CD4-positive, alpha-beta T cell (primary cell): ENCODE data around the gene CARD6. TPM values are rescaled to one million over a fixed set of nuclear protein-coding genes. Genes with fewer than 3 reads are reported as not detected.
"Not testable (repeated sequence)": the region's sequence is repeated elsewhere in the genome, so short reads cannot be mapped to it uniquely, and the experiment has no call there.

ENCODE experiments used
- ATAC-seq: fragments of 200-7000 bp; cut with Tn5 transposase; one replicate; pipeline ENCODE4 v1.10.0; 2022; ENCODE audit warnings: mild to moderate bottlenecking; ENCODE audit not compliant: poor library complexity
- CTCF ChIA-PET: fragments of 350-600 bp; sonication (Branson Sonifier 250); formaldehyde crosslinking; loops from one replicate; lab custom pipeline; 2021; ENCODE audit warnings: antibody characterized with exemption, inconsistent platforms; lab: Charles Lee
- POLR2A ChIA-PET: fragments of 350-600 bp; sonication (Branson Sonifier 250); formaldehyde crosslinking; loops from one replicate; lab custom pipeline; 2021; ENCODE audit warnings: antibody characterized with exemption, inconsistent platforms; lab: Charles Lee
- DNase-seq, 14 experiments: peaks; one replicate each; pipeline ENCODE4 v3.0.0-alpha.2; 2013 to 2020; ENCODE audit warnings: mixed read lengths in 2 of 14
- H3K27ac ChIP-seq, 2 donors: one replicate each; pipeline versions ENCODE4 v1.5.1 to v1.7.0; 2013; ENCODE audit warnings: low read length in 2 of 2, low read depth in 1 of 2, mild to moderate bottlenecking in 1 of 2
- H3K27me3 ChIP-seq, 2 experiments: 1 replicate in 1 of 2; 2 replicates in 1 of 2; pipeline versions ENCODE4 v1.6.1 to v1.7.0; 2013; ENCODE audit warnings: low read length in 2 of 2, control low read depth in 1 of 2, mild to moderate bottlenecking in 1 of 2, moderate library complexity in 1 of 2; ENCODE audit not compliant: insufficient read depth in 2 of 2, control insufficient read depth in 1 of 2
- H3K36me3 ChIP-seq: one replicate; pipeline ENCODE4 v1.6.1; 2013; ENCODE audit warnings: low read length, control low read depth; ENCODE audit not compliant: insufficient read depth
- H3K4me1 ChIP-seq: one replicate; pipeline ENCODE4 v1.6.1; 2013; ENCODE audit warnings: low read length, control low read depth; ENCODE audit not compliant: insufficient read depth
- H3K4me3 ChIP-seq: one replicate; pipeline ENCODE4 v1.5.1; 2013; ENCODE audit warnings: mild to moderate bottlenecking, low read length, moderate library complexity
- H3K9me3 ChIP-seq, 2 experiments: 1 replicate in 1 of 2; 2 replicates in 1 of 2; pipeline versions ENCODE4 v1.6.1 to v1.7.0; 2013; ENCODE audit warnings: low read length in 2 of 2, mild to moderate bottlenecking in 2 of 2, control low read depth in 1 of 2, moderate library complexity in 1 of 2; ENCODE audit not compliant: control insufficient read depth in 1 of 2, insufficient read depth in 1 of 2
- H3K27ac Mint-ChIP-seq: one replicate; pipeline ENCODE4 v1.8.0; 2020; ENCODE audit warnings: mixed read lengths
- H3K27me3 Mint-ChIP-seq: one replicate; pipeline ENCODE4 v1.8.0; 2021; ENCODE audit warnings: mixed read lengths
- H3K36me3 Mint-ChIP-seq: one replicate; pipeline ENCODE4 v1.8.0; 2021; ENCODE audit warnings: low read depth, mixed read lengths
- H3K4me1 Mint-ChIP-seq: one replicate; pipeline ENCODE4 v1.8.0; 2021; ENCODE audit warnings: low read depth, mixed read lengths
- H3K4me3 Mint-ChIP-seq: one replicate; pipeline ENCODE4 v1.8.0; 2020; ENCODE audit warnings: mild to moderate bottlenecking, mixed read lengths
- H3K9me3 Mint-ChIP-seq: one replicate; pipeline ENCODE4 v1.8.0; 2020; ENCODE audit warnings: mixed read lengths
- CTCF ChIP-seq: fragments of 200-600 bp; IDR thresholded peaks from one replicate; pipeline ENCODE4 v1.8.0; 2022; ENCODE audit warnings: antibody characterized with exemption, mild to moderate bottlenecking
- intact Hi-C, 2 experiments: fragments of 100-400 bp; cut with DNase I in 1 of 2; cut with micrococcal nuclease in 1 of 2; formaldehyde crosslinking; loops; one replicate each; pipeline versions ENCODE4 v1.15.1 to v1.9.0; 2023 to 2025; cut with DNase I, micrococcal nuclease
- polyA plus RNA-seq, 2 donors: library from polyadenylated mRNA; unstranded; fragments of 120-200 nt; gene quantifications; one replicate each; pipeline ENCODE4 v1.2.1, GENCODE V29; 2013
- total RNA-seq, 174 experiments: library from RNA in 2 of 174; stranded (reverse) in 2 of 174; gene quantifications; one replicate each; pipeline ENCODE4 v1.2.3 and lab custom pipeline; 2021 to 2026

CARD6 gene
- total RNA-seq (under 1 TPM; 0.16 to 0.53 TPM), total RNA-seq (lab: John Stamatoyannopoulos, UW) (1.5 to 23.7 (median 6.0) reads per million in 172 experiments)
- 4.7 TPM for polyA plus RNA-seq (2013, experiment 1 of 2)
- polyA plus RNA-seq (2013, experiment 2 of 2), result 3.8 TPM

- peak; percentile 28 for ATAC-seq
- CTCF ChIA-PET, result interaction anchor here (0.9 to 1.4 kb wide), 2 partner anchors 9 to 10 kb away, joined by 3 read pairs; no protein-coding TSS in a partner anchor
Measured at GRCh38 chr5:40841068-40841805, at the start of gene CARD6. TSS of gene CARD6 (plus strand) at chr5:40841367. CDS start at chr5:40841383, 16 bp downstream.

GRCh38 chr5:40791715-40792139, 49.4 kb upstream of the CARD6 start:
- Mint-ChIP-seq H3K9me3 (peaks cover 3% of the 10 kb centered on the region), H3K4me3 (no peak overlapping the region), H3K36me3 (peaks cover 52% of the 10 kb centered on the region), H3K4me1 (peaks cover 85% of the 10 kb centered on the region), H3K27ac (no peak overlapping the region), H3K27me3 (no peaks in the 10 kb centered on the region)
- Histone ChIP-seq H3K4me3 (no peak overlapping the region), H3K27ac (no peak overlapping the region), H3K4me1 (peaks cover 23% of the 10 kb centered on the region), H3K9me3 (peaks cover 0 to 5% of the 10 kb centered on the region in 2 experiments), H3K27me3 (no peaks in the 10 kb centered on the region), H3K36me3 (peaks cover 10% of the 10 kb centered on the region)
- no peak for DNase-seq
- no peak for TF ChIP-seq CTCF
- ChIA-PET POLR2A (no interaction called here), CTCF (no interaction called here)
- intact Hi-C loops, result no loop called here
- ATAC-seq, result no peak

More at GRCh38 chr5:40841068-40841805, at the start of gene CARD6:
- H3K4me3 Mint-ChIP-seq, result peak within 1 kb of the TSS; percentile 93
- H3K27ac Mint-ChIP-seq, result peak within 1 kb of the TSS; percentile 65
- peak in 3 of 14 experiments; percentile 34 to 45 (median 36) for DNase-seq
- Histone ChIP-seq H3K27me3 (peaks cover 0 to 8% of the 10 kb centered on the region in 2 experiments), H3K36me3 (no peaks in the 10 kb centered on the region), H3K4me1 (peaks cover 18% of the 10 kb centered on the region), H3K9me3 (no peaks in the 10 kb centered on the region), H3K27ac (peak within 1 kb of the TSS in 1 of 2 donors; percentile 31), H3K4me3 (peak within 1 kb of the TSS; percentile 56)
- POLR2A ChIA-PET, result interaction anchor here (0.7 to 1.7 kb wide), 3 partner anchors 43 to 1084 kb away, joined by 3 to 7 read pairs (median 3); partner anchors contain the start of genes FBXO4 and PRKAA1
- peaks cover 5% of the 10 kb centered on the region for H3K27me3 Mint-ChIP-seq
- no peak for TF ChIP-seq CTCF
- peaks cover 25% of the 10 kb centered on the region for H3K4me1 Mint-ChIP-seq
- H3K36me3 Mint-ChIP-seq, result peaks cover 5% of the 10 kb centered on the region
- intact Hi-C loops, result no loop called here
- no peaks in the 10 kb centered on the region for H3K9me3 Mint-ChIP-seq

DNA sequence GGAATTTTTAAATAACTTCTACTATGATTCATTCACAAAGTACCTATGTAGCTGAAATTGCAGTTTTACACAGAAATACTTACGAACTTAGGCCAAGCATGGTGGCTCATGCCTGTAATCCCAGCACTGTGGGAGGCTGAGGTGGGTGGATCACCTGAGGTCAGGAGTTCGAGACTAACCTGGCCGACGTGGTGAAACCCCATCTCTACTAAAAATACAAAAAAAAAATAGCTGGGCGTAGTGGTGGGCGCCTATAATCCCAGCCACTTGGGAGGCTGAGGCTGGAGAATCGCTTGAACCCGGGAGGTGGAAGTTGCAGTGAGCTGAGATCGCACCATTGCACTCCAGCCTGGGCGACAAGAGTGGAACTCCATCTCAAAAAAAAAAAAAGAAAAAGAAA, 48.5 kb upstream of the CARD6 start:
- POLR2A ChIA-PET, H3K27ac Mint-ChIP-seq, H3K27ac ChIP-seq, ATAC-seq, intact Hi-C loops, H3K36me3 ChIP-seq, CTCF ChIA-PET, H3K27me3 ChIP-seq, H3K4me3 ChIP-seq, DNase-seq, H3K4me3 Mint-ChIP-seq, H3K9me3 Mint-ChIP-seq, H3K27me3 Mint-ChIP-seq, H3K9me3 ChIP-seq: not testable (repeated sequence)
- Mint-ChIP-seq H3K36me3 (peaks cover 54% of the 10 kb centered on the region), H3K4me1 (peaks cover 86% of the 10 kb centered on the region)
- H3K4me1 ChIP-seq, result peaks cover 22% of the 10 kb centered on the region

GRCh38 chr5:40794340-40794739, 46.8 kb upstream of the CARD6 start:
- H3K27ac ChIP-seq, H3K27ac Mint-ChIP-seq, intact Hi-C loops, H3K9me3 Mint-ChIP-seq, H3K27me3 ChIP-seq, H3K27me3 Mint-ChIP-seq, H3K4me3 ChIP-seq, ATAC-seq, H3K36me3 ChIP-seq, H3K9me3 ChIP-seq, CTCF ChIA-PET, DNase-seq, POLR2A ChIA-PET: not testable (repeated sequence)
- H3K4me1 Mint-ChIP-seq, result peaks cover 78% of the 10 kb centered on the region
- peaks cover 38% of the 10 kb centered on the region for H3K36me3 Mint-ChIP-seq
- peaks cover 23% of the 10 kb centered on the region for H3K4me1 ChIP-seq
- H3K4me3 Mint-ChIP-seq, result peak overlapping the region; percentile 15

DNA sequence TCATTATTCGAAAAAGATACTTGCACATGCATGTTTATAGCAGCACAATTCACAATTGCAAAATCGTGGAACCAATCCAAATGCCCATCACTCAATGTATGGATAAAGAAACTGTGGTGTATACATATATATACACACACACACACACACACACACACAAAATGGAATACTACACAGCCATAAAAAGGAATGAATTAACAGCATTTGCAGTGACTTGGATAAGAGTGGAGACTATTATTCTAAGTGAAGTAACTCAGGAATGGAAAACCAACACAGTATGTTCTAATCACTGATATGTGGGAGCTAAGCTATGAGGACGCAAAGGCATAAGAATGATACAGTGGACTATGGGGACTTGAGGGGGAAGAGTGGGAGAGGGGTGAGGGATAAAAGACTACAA, 46.3 kb upstream of the CARD6 start:
- H3K36me3 Mint-ChIP-seq, result peaks cover 35% of the 10 kb centered on the region
- H3K27me3 Mint-ChIP-seq, H3K9me3 Mint-ChIP-seq, POLR2A ChIA-PET, H3K27ac ChIP-seq, intact Hi-C loops, CTCF ChIA-PET, DNase-seq, H3K36me3 ChIP-seq, H3K27me3 ChIP-seq, H3K9me3 ChIP-seq, ATAC-seq, H3K4me3 ChIP-seq, H3K27ac Mint-ChIP-seq: not testable (repeated sequence)
- peaks cover 23% of the 10 kb centered on the region for H3K4me1 ChIP-seq
- peak overlapping the region; percentile 52 for H3K4me3 Mint-ChIP-seq
- peaks cover 75% of the 10 kb centered on the region for H3K4me1 Mint-ChIP-seq
